ENCODE results near the gene POLL.

- TF ChIP-seq CTCF (conservative IDR thresholded peaks at IDR 0.05 in 1 of 2, IDR thresholded peaks at IDR 0.05 in 1 of 2; ENCODE audit: low read depth in 1 of 2, low read length in 2 of 2) (no peak), EZH2 (IDR thresholded peaks at IDR 0.05; ENCODE audit: low read length, missing control alignments) (no peak)
These were observed 16.7 kb downstream of the POLL start for GRCh38 chr10:101571271-101571925.
